ENCODE data around the gene FBXO41. TPM values are rescaled to one million over a fixed set of nuclear protein-coding genes. Genes with fewer than 3 reads are reported as not detected.

FBXO41 gene
- total and polyA plus RNA-seq, 9 of the 15 experiments (the other 6 are each of a cell fraction or from before 2014, with no cell fraction given): 0.21 to 8.2 (median 3.5) TPM

- no peak for TF ChIP-seq ZNF395 (CRISPR knock-in tag; IDR thresholded peaks at IDR 0.05)
- TF ChIP-seq MEF2A (IDR thresholded peaks at IDR 0.05; ENCODE audit: control insufficient read depth, low read depth, low read length): no peak
- no peak for TF ChIP-seq MBD2 (IDR thresholded peaks at IDR 0.05; ENCODE audit: borderline replicate concordance, low read depth)
- no peak for TF ChIP-seq ETV1 (tag; conservative IDR thresholded peaks at IDR 0.05; ENCODE audit: low read depth)
- TF ChIP-seq ELK3 (CRISPR knock-in tag; IDR thresholded peaks at IDR 0.05): no peak
These were observed 25.4 kb downstream of the FBXO41 start (continued) for GRCh38 chr2:73258913-73259215.

- peak overlapping the region in 1 of 2 experiments; percentile 13; a peak in 1 of 4 replicates for H3K9ac ChIP-seq (ENCODE audit: insufficient read depth in 1 of 2, low read depth in 2 of 2, low read length in 2 of 2)
- H3K79me2 ChIP-seq (ENCODE audit: control insufficient read depth, insufficient read depth, low read length): no peaks in the 10 kb centered on the region
- intact Hi-C loops (cut with micrococcal nuclease): loop anchor here (5.0 to 10.0 kb wide), 2 partner anchors 81 to 274 kb away; no protein-coding TSS in a partner anchor
- peaks cover 17% of the 10 kb centered on the region; the same call in 2 of the 3 replicates for H3K36me3 ChIP-seq (ENCODE audit: control insufficient read depth, insufficient read depth, low read length)
- no peak overlapping the region for H3K4me2 ChIP-seq (ENCODE audit: insufficient read depth, low read length)
- ATAC-seq: no peak
- no peak overlapping the region for H3K4me3 ChIP-seq
- H3K4me1 ChIP-seq (replicated peaks in 1 of 2; ENCODE audit: control insufficient read depth in 2 of 2, insufficient read depth in 2 of 2, low read length in 2 of 2): peaks cover 2 to 19% of the 10 kb centered on the region in 2 experiments; a peak in 3 of 5 replicates
- no peak overlapping the region for H2AFZ ChIP-seq (ENCODE audit: low read depth, low read length)
- DNase-seq (ENCODE audit: extremely low read depth in 1 of 4, low spot score in 3 of 4): no peak
- ChIA-PET CTCF (ENCODE audit: low intra/inter-chr PET ratio) (no interaction called here), POLR2A (interaction anchor here (0.6 to 1.8 kb wide), 5 partner anchors 11 to 137 kb away, joined by 3 to 8 read pairs (median 3); no protein-coding TSS in a partner anchor)
- no peaks in the 10 kb centered on the region for H3K9me1 ChIP-seq (ENCODE audit: control insufficient read depth, insufficient read depth, low read length)
- no peak overlapping the region for H3K27ac ChIP-seq (ENCODE audit: extremely low read depth, low read depth, low read length)
- in situ Hi-C loops (cut with MboI): no loop called here
- no peaks in the 10 kb centered on the region for H3K9me3 ChIP-seq (replicated peaks; ENCODE audit: control insufficient read depth, insufficient read depth, low read depth, low read length)
- peaks cover 6% of the 10 kb centered on the region; the same call in 1 of the 2 replicates for H4K20me1 ChIP-seq (replicated peaks; ENCODE audit: control insufficient read depth, insufficient read depth, low read length)
- FAIRE-seq: no peak
- BruUV-seq (replicated peaks): no TSS peak
- WGBS (ENCODE audit: insufficient coverage, low coverage, missing lambda C conversion rate): 49% methylated on average over 7 of the region's 8 CpGs
- no peaks in the 10 kb centered on the region for H3K27me3 ChIP-seq (ENCODE audit: control insufficient read depth in 2 of 2, insufficient read depth in 2 of 2, low read length in 2 of 2)
- TF ChIP-seq NR2C1 (IDR thresholded peaks at IDR 0.05) (no peak), NR2C1 (tag; IDR thresholded peaks at IDR 0.05) (no peak), ZBTB2 (IDR thresholded peaks at IDR 0.05) (no peak), TEAD1 (CRISPR knock-in tag; IDR thresholded peaks at IDR 0.05) (no peak), PCBP1 (IDR thresholded peaks at IDR 0.05; ENCODE audit: low read depth, low read length, poor library complexity, severe bottlenecking) (no peak), SREBF2 (CRISPR knock-in tag; IDR thresholded peaks at IDR 0.05) (no peak), MEF2A (IDR thresholded peaks at IDR 0.05; ENCODE audit: control insufficient read depth, low read depth, low read length) (no peak), PCBP2 (IDR thresholded peaks at IDR 0.05; ENCODE audit: low read depth, low read length, poor library complexity, severe bottlenecking) (no peak), NELFE (IDR thresholded peaks at IDR 0.05; ENCODE audit: insufficient read depth, insufficient read length) (no peak), MECOM (CRISPR knock-in tag; IDR thresholded peaks at IDR 0.05) (no peak), ZNF584 (CRISPR knock-in tag; IDR thresholded peaks at IDR 0.05; ENCODE audit: low read depth) (no peak), POLR2G (IDR thresholded peaks at IDR 0.05; ENCODE audit: low read depth, low read length) (no peak)
These were observed 25.9 kb downstream of the FBXO41 start for GRCh38 chr2:73258186-73258912.
